ENCODE measurements around the gene APOBEC3G.

APOBEC3G gene

DNA sequence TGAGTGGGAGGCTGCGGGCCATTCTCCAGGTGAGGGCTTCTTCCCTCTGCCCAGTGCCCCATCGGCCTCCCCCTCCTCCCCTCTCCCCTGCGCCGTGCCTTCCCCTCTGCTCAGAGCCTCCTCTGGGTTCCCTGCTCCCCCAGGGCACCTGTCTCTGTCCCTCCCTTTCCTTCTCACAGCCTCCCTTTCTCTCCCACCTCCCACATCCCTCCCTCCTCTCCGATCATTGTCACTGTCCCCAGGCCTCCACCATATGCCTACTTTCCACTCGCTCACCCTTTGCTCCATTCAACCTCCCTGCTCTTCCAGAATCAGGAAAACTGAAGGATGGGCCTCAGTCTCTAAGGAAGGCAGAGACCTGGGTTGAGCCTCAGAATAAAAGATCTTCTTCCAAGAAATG, 10.0 kb downstream of the APOBEC3G start:
- H3K4me3 ChIP-seq (ENCODE audit: low read depth, low read length): no peak overlapping the region
- TF ChIP-seq POLR2A (IDR thresholded peaks at IDR 0.05; ENCODE audit: extremely low read depth, insufficient read length): no peak
- no peak for TF ChIP-seq CTCF (IDR thresholded peaks at IDR 0.05; ENCODE audit: low read depth, low read length)
- TF ChIP-seq MYC (IDR thresholded peaks at IDR 0.05; ENCODE audit: low read depth, low read length): no peak
- DNase-seq (ENCODE audit: low read depth): no peak

DNA sequence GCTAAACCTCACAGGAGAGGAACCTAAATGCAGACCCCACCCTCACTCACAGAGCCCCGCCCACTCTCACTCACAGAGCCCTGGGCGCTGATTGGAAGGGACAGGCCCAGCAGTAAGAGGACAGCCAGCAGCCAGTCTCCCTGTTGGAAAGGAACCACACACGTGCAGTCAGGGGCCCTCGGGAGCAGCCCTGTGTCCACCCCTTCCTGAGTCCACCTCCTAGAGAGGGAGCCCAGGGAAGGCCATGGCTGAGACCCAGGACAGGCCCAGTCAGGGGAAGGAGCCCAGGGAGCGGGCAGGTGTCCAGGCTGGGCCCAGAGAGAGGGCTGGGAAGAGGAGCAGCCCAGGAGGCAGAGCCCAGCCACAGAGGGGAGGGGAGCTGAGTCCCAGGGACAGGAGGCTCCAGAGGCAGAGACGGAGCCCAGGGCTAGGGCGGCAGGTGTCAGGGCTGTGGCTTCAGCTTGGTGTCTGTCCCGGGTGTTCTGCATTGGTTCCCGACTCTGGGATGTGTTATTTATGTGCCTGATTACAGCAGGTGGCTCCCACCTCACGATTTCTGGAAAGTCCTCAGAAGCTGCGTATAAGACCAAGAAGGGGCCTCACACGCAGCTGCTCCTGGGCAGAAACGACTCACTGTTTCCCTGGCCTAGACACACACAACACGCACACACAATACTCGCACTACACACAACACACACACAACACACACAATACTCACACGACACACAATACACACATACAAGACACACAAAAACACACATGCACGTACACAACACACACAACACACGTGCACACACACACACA, 11.0 kb downstream of the APOBEC3G start:
- no peak for TF ChIP-seq CTCF (IDR thresholded peaks at IDR 0.05; ENCODE audit: low read depth, low read length)
- TF ChIP-seq MYC (IDR thresholded peaks at IDR 0.05; ENCODE audit: low read depth, low read length): no peak
- TF ChIP-seq POLR2A (IDR thresholded peaks at IDR 0.05; ENCODE audit: extremely low read depth, insufficient read length): no peak
- TF ChIP-seq MAX (IDR thresholded peaks at IDR 0.05; ENCODE audit: low read depth, low read length): no peak
- DNase-seq (ENCODE audit: low read depth): no peak
- no peak overlapping the region for H3K4me3 ChIP-seq (ENCODE audit: low read depth, low read length)

DNA sequence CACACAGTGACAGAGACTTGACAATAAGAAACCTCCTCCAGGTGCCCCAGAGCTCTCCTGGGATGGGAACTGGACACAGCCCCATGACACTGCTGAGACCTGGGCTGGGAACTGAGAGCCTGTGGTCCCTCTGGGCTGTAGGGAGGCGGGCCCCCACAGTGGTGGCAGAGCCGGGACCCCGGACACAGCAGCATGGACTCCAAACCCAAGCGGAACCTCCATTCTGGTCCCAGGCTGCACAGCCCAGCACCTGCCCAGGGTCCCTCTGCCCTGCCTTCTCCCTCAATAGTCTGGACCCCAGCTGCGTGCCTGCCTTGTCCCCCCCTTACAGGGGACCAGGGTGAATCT, 11.6 kb downstream of the APOBEC3G start:
- DNase-seq (ENCODE audit: low read depth): no peak
- H3K4me3 ChIP-seq (ENCODE audit: low read depth, low read length): no peak overlapping the region
- TF ChIP-seq POLR2A (IDR thresholded peaks at IDR 0.05; ENCODE audit: extremely low read depth, insufficient read length) (no peak), MAX (IDR thresholded peaks at IDR 0.05; ENCODE audit: low read depth, low read length) (no peak), MYC (IDR thresholded peaks at IDR 0.05; ENCODE audit: low read depth, low read length) (no peak), CTCF (IDR thresholded peaks at IDR 0.05; ENCODE audit: low read depth, low read length) (no peak)

GRCh38 chr22:39089928-39090327, 12.9 kb downstream of the APOBEC3G start:
- no peak for DNase-seq (ENCODE audit: low read depth)
- H3K4me3 ChIP-seq (ENCODE audit: low read depth, low read length): no peak overlapping the region
- TF ChIP-seq POLR2A (IDR thresholded peaks at IDR 0.05; ENCODE audit: extremely low read depth, insufficient read length) (no peak), CTCF (IDR thresholded peaks at IDR 0.05; ENCODE audit: low read depth, low read length) (no peak), MYC (IDR thresholded peaks at IDR 0.05; ENCODE audit: low read depth, low read length) (no peak)

- peak; percentile 33 for DNase-seq (ENCODE audit: low read depth)
- TF ChIP-seq MAX (IDR thresholded peaks at IDR 0.05; ENCODE audit: low read depth, low read length): no peak
- no peak for TF ChIP-seq CTCF (IDR thresholded peaks at IDR 0.05; ENCODE audit: low read depth, low read length)
- no peak for TF ChIP-seq MYC (IDR thresholded peaks at IDR 0.05; ENCODE audit: low read depth, low read length)
- no peak for TF ChIP-seq POLR2A (IDR thresholded peaks at IDR 0.05; ENCODE audit: extremely low read depth, insufficient read length)
- H3K4me3 ChIP-seq (ENCODE audit: low read depth, low read length): no peak overlapping the region
Observed at GRCh38 chr22:39090426-39091064, 13.5 kb downstream of the APOBEC3G start.

Measured in NB4 (cell line).